COLO668 (cell line): Measurements from ENCODE around the gene KLRC3.
"Not testable (repeated sequence)": the region's sequence is repeated elsewhere in the genome, so short reads cannot be mapped to it uniquely, and the experiment has no call there.

Experiments
- DNase-seq: peaks from one replicate; lab custom pipeline; 2025; ENCODE audit not compliant: unreplicated experiment; lab: John Stamatoyannopoulos, UW

The KLRC3 gene

GRCh38 chr12:10371893-10372535 lies 48.4 kb downstream of the KLRC3 start:
- DNase-seq, result not testable (repeated sequence)

- DNase-seq, result no peak
Observed at GRCh38 chr12:10369557-10370415, 50.6 kb downstream of the KLRC3 start.

GRCh38 chr12:10368206-10369171 lies 51.9 kb downstream of the KLRC3 start:
- DNase-seq, result no peak

- not testable (repeated sequence) for DNase-seq
Observed at GRCh38 chr12:10367714-10368113, 52.7 kb downstream of the KLRC3 start.

GRCh38 chr12:10366875-10367274 lies 53.5 kb downstream of the KLRC3 start:
- no peak for DNase-seq

- DNase-seq, result no peak
Observed at GRCh38 chr12:10365696-10366405, 54.5 kb downstream of the KLRC3 start.

- DNase-seq, result peak; percentile 55
Observed at GRCh38 chr12:10364815-10365622, 55.4 kb downstream of the KLRC3 start.

- peak; percentile 46 for DNase-seq
Observed at GRCh38 chr12:10363914-10364814, 56.2 kb downstream of the KLRC3 start.

- DNase-seq, result no peak
Observed at GRCh38 chr12:10363658-10363913, 56.8 kb downstream of the KLRC3 start.

GRCh38 chr12:10362828-10363657 lies 57.4 kb downstream of the KLRC3 start:
- DNase-seq, result no peak

GRCh38 chr12:10362325-10362724 lies 58.1 kb downstream of the KLRC3 start:
- DNase-seq, result peak; percentile 3
